Mucosa of rectum (tissue), 2 donors: Measurements from ENCODE around the gene ME2.

Experiments used
- H3K27ac ChIP-seq, 2 donors: one replicate each; pipeline ENCODE4 v1.7.0; 2013; ENCODE audit warnings: inconsistent platforms in 2 of 2, low read depth in 2 of 2, low read length in 2 of 2
- H3K27me3 ChIP-seq, 2 donors: one replicate each; pipeline ENCODE4 v1.7.0; 2013; ENCODE audit warnings: low read length in 2 of 2; ENCODE audit not compliant: control insufficient read depth in 2 of 2, insufficient read depth in 2 of 2
- H3K36me3 ChIP-seq, 2 donors: one replicate each; pipeline ENCODE4 v1.7.0; 2013; ENCODE audit warnings: low read length in 2 of 2; ENCODE audit not compliant: control insufficient read depth in 2 of 2, insufficient read depth in 2 of 2
- H3K4me1 ChIP-seq, 2 donors: one replicate each; pipeline ENCODE4 v1.7.0; 2013; ENCODE audit warnings: low read length in 2 of 2, mild to moderate bottlenecking in 1 of 2; ENCODE audit not compliant: control insufficient read depth in 2 of 2, insufficient read depth in 2 of 2
- H3K4me3 ChIP-seq, 2 donors: one replicate each; pipeline ENCODE4 v1.7.0; 2013; ENCODE audit warnings: low read length in 2 of 2
- H3K9ac ChIP-seq, 2 donors: one replicate each; pipeline ENCODE4 v1.7.0; 2013; ENCODE audit warnings: low read length in 2 of 2, low read depth in 1 of 2, mild to moderate bottlenecking in 1 of 2
- H3K9me3 ChIP-seq, 2 donors: one replicate each; pipeline ENCODE4 v1.7.0; 2013; ENCODE audit warnings: low read length in 2 of 2; ENCODE audit not compliant: control insufficient read depth in 2 of 2
- donor health status: healthy.
- donor health status: Normal muscosa, but diverticular disease.

Gene ME2

DNA sequence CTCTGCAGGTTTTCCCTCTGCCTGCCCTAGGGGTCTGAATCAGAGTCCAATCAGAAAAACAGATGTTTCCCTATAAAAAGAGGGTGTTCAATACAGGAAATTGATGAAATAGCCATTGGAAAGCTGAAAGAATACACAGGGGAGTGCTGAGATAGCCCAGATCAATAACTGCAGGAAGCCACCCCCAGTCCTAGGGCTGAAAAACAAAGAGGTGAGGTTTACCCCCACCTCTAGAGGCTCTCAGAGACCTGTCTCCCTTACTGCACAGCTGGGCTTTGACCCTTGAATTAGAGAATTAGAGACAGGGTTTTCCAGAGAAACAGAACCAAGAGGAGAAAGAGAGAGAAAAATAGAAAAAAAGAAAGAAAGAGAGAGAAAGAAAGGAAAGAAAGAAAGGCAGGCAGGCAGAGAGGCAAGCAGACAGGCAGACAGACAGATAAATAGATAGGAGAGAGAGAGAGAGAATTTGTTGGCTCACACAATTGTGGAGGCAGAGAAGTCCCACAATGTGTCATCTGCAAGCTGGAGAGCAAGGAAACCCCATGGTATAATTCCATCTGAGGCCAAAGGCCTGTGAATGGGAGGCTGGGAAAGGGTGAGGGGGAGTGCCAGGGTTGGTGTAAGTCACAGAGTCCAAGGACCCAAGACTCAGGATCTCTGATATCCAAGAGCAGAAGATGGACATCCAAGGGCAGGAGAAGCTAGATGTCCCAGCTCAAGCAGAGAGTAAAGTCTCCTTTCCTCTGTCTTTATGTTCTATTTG lies 18.9 kb upstream of the ME2 start:
- no peak overlapping the region for H3K27ac ChIP-seq
- peaks cover 0 to 3% of the 10 kb centered on the region in 2 donors for H3K4me1 ChIP-seq

DNA sequence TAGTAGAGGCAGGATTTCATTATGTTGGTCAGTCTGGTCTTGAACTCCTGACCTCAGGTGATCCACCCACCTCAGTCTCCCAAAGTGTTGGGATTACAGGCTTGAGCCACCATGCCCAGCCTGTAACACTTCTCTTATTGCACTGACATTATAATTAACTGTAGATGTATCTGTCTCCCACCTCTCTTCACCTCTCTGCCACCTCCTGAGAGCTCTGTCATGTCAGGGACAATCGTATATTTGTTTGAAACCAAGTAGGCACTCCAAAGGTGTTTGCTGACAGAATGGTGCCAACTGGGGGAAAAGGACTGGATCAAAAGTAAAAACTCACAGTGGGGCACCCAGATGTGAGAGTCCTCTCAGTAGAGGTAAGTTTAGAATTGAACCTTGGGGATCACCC lies 17.3 kb upstream of the ME2 start:
- Histone ChIP-seq H3K27me3 (no peaks in the 10 kb centered on the region), H3K4me3 (no peak overlapping the region), H3K36me3 (no peaks in the 10 kb centered on the region), H3K9ac (no peak overlapping the region), H3K27ac (no peak overlapping the region), H3K9me3 (no peaks in the 10 kb centered on the region), H3K4me1 (peaks cover 0 to 3% of the 10 kb centered on the region in 2 donors)

More for the DNA sequence above, 18.9 kb upstream of the ME2 start:
- Histone ChIP-seq H3K9me3 (no peaks in the 10 kb centered on the region), H3K9ac (no peak overlapping the region), H3K36me3 (no peaks in the 10 kb centered on the region), H3K27me3 (no peaks in the 10 kb centered on the region), H3K4me3 (no peak overlapping the region)

DNA sequence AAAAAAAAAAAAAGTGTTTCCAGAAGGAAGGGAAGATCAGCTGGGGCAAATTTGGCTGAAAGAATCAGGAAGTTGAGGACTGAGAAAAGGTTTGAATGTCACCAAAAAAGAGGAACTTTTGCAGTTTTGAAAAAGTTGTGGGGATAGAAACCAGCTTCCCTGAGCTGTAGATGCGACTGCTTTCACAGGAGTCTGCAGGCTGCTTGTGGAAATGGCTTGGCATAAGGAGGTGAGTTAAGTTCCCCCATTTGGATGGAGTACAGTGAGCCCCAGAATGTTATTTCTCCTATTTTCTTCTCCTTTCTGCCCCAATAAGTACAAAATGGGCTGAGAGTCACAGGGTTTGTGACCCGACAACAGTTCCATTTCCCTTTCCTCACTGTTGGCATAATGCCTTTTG lies 16.5 kb upstream of the ME2 start:
- H3K36me3 ChIP-seq: no peaks in the 10 kb centered on the region
- no peaks in the 10 kb centered on the region for H3K27me3 ChIP-seq
- no peak overlapping the region for H3K4me3 ChIP-seq
- no peaks in the 10 kb centered on the region for H3K9me3 ChIP-seq
- H3K9ac ChIP-seq: no peak overlapping the region
- no peak overlapping the region for H3K27ac ChIP-seq
- peaks cover 0 to 3% of the 10 kb centered on the region in 2 donors for H3K4me1 ChIP-seq

DNA sequence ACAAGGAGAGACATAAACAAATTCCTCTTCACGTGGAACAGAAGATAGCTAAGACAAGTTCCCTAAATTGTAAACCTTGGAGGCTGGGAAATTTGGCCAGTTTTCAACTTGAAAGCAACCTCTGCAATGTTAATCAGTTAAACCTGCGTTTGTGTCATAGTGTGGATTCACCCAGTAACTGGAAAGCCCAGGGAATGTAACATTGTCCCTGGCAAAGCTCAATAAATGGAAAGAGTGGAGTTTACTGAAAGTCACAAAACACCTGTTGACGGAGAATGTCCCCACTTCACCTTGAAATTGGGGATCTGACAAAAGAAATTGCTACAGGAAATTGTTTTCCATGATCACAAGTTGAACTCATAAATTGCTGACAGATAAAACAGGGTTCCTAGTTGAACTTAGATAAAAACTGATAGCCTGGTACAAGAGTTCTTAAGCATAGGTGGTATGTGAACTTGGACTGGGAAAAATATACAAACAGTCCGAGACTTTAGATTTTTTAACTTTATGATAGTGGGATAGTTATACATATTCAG lies 15.0 kb upstream of the ME2 start:
- no peak overlapping the region for H3K4me3 ChIP-seq
- no peak overlapping the region for H3K9ac ChIP-seq
- peaks cover 0 to 3% of the 10 kb centered on the region in 2 donors for H3K4me1 ChIP-seq
- H3K27me3 ChIP-seq: no peaks in the 10 kb centered on the region
- H3K27ac ChIP-seq: no peak overlapping the region
- no peaks in the 10 kb centered on the region for H3K9me3 ChIP-seq
- no peaks in the 10 kb centered on the region for H3K36me3 ChIP-seq

DNA sequence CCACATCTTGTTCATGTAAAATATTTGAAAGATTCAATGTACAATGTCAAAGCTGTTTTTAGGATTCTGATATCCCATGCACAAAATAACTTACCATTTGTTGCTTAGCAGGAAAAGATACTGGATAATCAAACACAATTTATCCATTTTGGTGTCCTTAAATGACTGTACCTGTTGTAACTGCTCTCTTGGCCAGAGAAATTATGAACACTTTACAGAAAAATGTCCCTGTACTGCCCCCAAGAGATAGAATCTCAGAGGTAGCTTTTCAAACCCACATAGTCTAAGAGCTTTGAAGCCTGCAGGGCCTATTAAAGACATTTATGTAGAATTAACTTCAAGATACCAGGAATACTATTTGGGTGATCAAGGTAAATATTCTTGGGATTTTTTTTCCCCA lies 12.2 kb upstream of the ME2 start:
- no peak overlapping the region for H3K27ac ChIP-seq
- H3K36me3 ChIP-seq: no peaks in the 10 kb centered on the region
- H3K4me1 ChIP-seq: peaks cover 3 to 7% of the 10 kb centered on the region in 2 donors
- H3K4me3 ChIP-seq: no peak overlapping the region
- no peak overlapping the region for H3K9ac ChIP-seq
- H3K9me3 ChIP-seq: no peaks in the 10 kb centered on the region
- H3K27me3 ChIP-seq: no peaks in the 10 kb centered on the region

DNA sequence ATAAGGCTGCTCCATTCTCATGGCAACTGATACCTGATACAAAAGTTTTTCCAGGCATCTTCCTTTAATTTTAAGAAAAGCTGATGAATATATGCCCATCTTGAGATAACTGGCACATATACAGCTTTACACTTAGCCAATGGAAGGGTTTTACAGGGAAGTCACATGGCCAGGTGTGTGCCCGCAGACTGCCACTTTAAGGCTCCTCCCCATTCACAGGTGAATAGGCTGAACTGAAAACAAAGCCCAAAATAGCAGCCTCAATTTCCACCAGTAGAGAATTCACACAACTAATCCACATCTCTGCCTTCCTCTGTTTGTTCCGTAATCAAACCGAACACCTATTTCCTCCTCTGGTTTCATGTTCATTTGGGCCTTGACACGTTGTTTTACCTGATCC lies 9.8 kb upstream of the ME2 start:
- peak overlapping the region in 1 of 2 donors; percentile 32 for H3K27ac ChIP-seq
- H3K9me3 ChIP-seq: no peaks in the 10 kb centered on the region
- no peak overlapping the region for H3K4me3 ChIP-seq
- no peaks in the 10 kb centered on the region for H3K27me3 ChIP-seq
- H3K9ac ChIP-seq: no peak overlapping the region
- H3K4me1 ChIP-seq: peaks cover 3% of the 10 kb centered on the region in 2 donors
- no peaks in the 10 kb centered on the region for H3K36me3 ChIP-seq

DNA sequence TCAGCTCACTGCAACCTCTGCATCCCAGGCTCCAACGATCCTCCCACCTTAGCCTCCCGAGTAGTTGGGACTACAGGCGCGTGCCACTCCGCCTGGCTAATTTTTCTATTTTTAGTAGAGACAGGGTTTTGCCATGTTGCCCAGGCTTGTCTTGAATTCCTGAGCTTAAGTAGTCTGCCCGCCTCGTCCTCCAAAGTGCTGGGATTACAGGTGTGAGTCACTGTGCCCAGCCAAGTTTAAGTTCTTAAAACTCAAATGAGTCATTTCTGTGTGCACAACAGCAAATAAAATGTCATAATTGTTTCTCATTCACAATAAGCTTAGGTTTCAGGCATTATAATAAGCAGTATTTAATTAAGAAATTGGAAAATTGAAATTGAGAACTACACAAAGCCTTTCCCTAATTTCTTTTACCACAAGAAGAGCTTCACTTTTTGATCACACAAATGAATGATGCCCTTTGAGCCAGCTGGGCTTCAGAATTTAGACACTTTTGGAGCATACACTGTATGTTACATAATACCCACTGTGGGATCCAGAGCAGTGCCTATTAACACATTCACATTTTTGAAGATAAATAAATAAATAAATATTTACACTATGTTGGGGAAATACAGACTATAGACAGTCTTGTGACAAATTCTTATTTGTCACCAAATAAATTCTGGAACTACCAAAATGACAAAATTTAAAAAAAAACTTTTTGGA lies 8.6 kb upstream of the ME2 start:
- Histone ChIP-seq H3K9ac (no peak overlapping the region), H3K4me1 (peaks cover 3% of the 10 kb centered on the region in 2 donors), H3K27me3 (no peaks in the 10 kb centered on the region), H3K9me3 (no peaks in the 10 kb centered on the region), H3K36me3 (no peaks in the 10 kb centered on the region), H3K27ac (peak overlapping the region in 1 of 2 donors; percentile 22), H3K4me3 (no peak overlapping the region)

DNA sequence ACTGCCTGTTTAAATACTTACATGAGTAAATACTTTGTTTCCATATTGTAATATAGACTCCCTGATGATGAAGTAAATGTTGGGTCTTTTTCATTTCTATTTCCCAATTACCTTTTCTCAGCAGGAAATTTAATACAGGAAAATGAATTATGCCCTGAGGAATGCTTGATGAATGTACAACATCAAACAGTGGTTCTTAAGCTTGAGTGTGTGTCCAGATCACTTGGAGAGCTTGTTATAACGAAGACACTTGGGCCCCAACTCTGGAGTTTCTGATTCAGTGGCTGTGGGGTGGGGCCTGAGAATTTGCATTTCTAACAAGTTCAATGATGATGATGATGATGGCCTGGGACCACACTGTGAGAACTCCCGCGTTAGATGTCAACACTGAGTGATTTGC lies 7.1 kb upstream of the ME2 start:
- H3K4me1 ChIP-seq: peaks cover 7 to 8% of the 10 kb centered on the region in 2 donors
- no peaks in the 10 kb centered on the region for H3K9me3 ChIP-seq
- H3K27me3 ChIP-seq: no peaks in the 10 kb centered on the region
- no peak overlapping the region for H3K27ac ChIP-seq
- H3K4me3 ChIP-seq: no peak overlapping the region
- H3K9ac ChIP-seq: no peak overlapping the region
- H3K36me3 ChIP-seq: no peaks in the 10 kb centered on the region

DNA sequence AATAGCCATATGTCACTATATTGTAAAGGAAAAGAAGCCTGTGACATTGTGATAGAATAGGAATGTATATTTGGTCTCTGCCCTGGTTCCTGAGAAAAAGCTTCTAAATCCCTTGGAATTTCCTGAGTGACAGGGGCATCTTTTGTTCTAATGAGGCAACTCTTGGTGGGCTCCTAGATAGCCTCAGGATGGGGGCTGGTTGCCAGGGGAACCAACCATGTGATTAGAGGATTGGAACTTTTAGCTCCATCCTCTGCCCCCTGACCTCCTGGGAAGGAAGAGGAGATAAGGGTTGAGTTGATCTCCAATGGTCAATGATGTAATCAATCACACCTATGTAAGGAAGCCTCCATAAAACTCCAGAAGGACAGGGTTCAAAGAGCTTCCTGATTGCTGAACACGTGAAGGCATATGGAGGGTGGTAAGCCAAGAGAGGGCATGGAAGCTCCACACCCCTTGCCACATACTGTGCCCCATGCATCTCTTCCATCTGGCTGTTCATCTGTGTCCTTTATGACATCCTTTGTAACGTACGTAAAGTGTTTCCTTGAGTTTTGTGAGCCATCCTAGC lies 2.9 kb upstream of the ME2 start:
- H3K27me3 ChIP-seq: no peaks in the 10 kb centered on the region
- H3K4me3 ChIP-seq: no peak overlapping the region
- H3K4me1 ChIP-seq: peaks cover 12 to 13% of the 10 kb centered on the region in 2 donors
- H3K9ac ChIP-seq: no peak overlapping the region
- no peaks in the 10 kb centered on the region for H3K36me3 ChIP-seq
- H3K27ac ChIP-seq: peak overlapping the region; percentile 1 to 98
- no peaks in the 10 kb centered on the region for H3K9me3 ChIP-seq
